ENCODE measurements around the gene DBF4B. TPM values are rescaled to one million over a fixed set of nuclear protein-coding genes. Genes with fewer than 3 reads are reported as not detected.
A peak's percentile ranks its signal among the peaks of the same experiment; 100 is the strongest.

The DBF4B gene
- total RNA-seq, 1 experiment from 2014 or later = 20.5 TPM

DNA sequence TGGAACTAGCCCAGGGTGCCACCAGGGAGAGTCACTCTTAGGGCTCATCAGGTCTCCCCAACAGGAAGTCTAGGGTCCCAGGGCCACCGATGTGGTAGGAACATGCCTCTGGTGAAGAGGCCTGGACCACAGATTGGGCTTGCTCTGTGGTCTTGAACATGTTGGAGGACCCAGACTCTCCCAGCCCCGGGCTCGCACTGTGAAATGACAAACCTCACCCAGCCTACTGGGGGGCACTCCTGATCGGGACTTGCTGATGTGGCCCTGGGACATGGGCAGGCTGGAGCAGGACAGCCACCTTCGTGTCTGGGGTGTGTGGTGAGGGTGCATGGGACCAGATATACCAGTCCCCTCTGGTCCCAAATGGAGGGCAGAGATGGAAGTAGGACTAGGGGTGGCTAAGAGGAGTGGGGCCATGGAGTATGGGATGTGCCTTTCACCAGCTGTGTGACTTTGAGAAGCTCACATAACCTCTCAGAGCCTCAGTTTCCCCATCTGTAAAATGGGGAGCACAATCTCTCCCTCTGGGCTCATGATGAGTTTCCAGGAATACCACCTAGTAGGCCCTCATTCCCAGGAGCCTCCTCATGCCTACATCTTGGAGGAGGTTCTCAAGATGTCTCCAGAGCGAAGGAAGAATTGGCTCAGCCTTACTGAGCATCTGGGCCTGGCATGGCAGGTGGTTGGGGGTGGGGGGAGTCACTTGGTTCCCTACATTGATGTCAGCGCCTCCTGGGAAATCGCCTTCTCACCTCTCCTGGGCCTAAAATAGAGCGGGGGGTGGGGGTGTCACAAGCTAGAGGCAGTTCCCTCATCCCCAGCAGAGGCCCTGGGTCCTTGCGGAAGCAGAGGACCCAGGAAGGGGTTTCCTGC lies 48.8 kb downstream of the DBF4B start:
- no peak overlapping the region for H3K4me3 ChIP-seq (ENCODE audit: low read depth, low read length, poor library complexity, severe bottlenecking)
- CTCF ChIA-PET = no interaction called here
- H3K27ac ChIP-seq (ENCODE audit: low read depth, low read length, poor library complexity, severe bottlenecking) = no peak overlapping the region
- H3K9me3 ChIP-seq (ENCODE audit: low read depth, low read length, poor library complexity, severe bottlenecking) = no peaks in the 10 kb centered on the region
- no peak for DNase-seq (ENCODE audit: low spot score)
- H3K27me3 ChIP-seq (replicated peaks; ENCODE audit: insufficient read depth, low read depth, low read length, poor library complexity) = no peaks in the 10 kb centered on the region
- H3K36me3 ChIP-seq (ENCODE audit: insufficient read depth, low read length, poor library complexity, severe bottlenecking) = no peaks in the 10 kb centered on the region
- POLR2A ChIA-PET (ENCODE audit: low non-redundant PET) = no interaction called here
- intact Hi-C loops (cut with micrococcal nuclease; ENCODE audit: unreplicated experiment) = no loop called here
- no TSS peak for BruUV-seq (replicated peaks)
- H3K4me1 ChIP-seq (ENCODE audit: insufficient read depth, low read length, poor library complexity, severe bottlenecking) = no peaks in the 10 kb centered on the region
- TF ChIP-seq, protein P1, sequence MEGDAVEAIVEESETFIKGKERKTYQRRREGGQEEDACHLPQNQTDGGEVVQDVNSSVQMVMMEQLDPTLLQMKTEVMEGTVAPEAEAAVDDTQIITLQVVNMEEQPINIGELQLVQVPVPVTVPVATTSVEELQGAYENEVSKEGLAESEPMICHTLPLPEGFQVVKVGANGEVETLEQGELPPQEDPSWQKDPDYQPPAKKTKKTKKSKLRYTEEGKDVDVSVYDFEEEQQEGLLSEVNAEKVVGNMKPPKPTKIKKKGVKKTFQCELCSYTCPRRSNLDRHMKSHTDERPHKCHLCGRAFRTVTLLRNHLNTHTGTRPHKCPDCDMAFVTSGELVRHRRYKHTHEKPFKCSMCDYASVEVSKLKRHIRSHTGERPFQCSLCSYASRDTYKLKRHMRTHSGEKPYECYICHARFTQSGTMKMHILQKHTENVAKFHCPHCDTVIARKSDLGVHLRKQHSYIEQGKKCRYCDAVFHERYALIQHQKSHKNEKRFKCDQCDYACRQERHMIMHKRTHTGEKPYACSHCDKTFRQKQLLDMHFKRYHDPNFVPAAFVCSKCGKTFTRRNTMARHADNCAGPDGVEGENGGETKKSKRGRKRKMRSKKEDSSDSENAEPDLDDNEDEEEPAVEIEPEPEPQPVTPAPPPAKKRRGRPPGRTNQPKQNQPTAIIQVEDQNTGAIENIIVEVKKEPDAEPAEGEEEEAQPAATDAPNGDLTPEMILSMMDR (conservative IDR thresholded peaks at IDR 0.05; ENCODE audit: low read depth, low read length) = no peak
- TF ChIP-seq EZH2 (IDR thresholded peaks at IDR 0.05; ENCODE audit: borderline replicate concordance, low read depth, low read length, poor library complexity, severe bottlenecking) = no peak

DNA sequence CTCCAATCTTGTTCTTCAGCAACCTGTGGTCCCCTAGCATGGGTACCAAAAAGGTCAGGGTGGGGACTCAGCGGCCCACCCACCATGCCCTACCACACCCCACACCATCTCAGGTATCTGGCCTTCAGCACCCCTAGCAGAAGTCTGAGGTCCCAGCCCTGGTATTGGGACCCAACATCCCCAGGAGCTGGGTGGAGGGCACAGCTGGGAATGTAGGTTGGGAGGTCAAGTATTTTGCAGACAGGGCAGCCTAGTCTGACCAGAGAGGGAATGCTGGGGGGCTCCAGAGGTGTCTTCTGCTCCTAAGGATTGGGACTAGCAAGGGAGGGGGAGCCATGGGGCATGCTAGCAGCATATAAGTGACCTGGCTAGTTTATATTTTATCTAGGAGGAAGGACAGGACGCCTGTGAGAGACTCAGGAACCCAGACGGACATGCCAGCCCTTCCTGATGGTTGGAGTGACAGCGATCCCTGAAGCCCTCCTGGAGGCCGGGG lies 49.5 kb downstream of the DBF4B start:
- TF ChIP-seq EZH2 (IDR thresholded peaks at IDR 0.05; ENCODE audit: borderline replicate concordance, low read depth, low read length, poor library complexity, severe bottlenecking) = no peak
- TF ChIP-seq, protein P1 (conservative IDR thresholded peaks at IDR 0.05; ENCODE audit: low read depth, low read length) = no peak
- BruUV-seq (replicated peaks) = no TSS peak
- ChIA-PET CTCF (no interaction called here), POLR2A (ENCODE audit: low non-redundant PET) (no interaction called here)
- Histone ChIP-seq H3K27ac (ENCODE audit: low read depth, low read length, poor library complexity, severe bottlenecking) (no peak overlapping the region), H3K4me1 (ENCODE audit: insufficient read depth, low read length, poor library complexity, severe bottlenecking) (no peaks in the 10 kb centered on the region), H3K36me3 (ENCODE audit: insufficient read depth, low read length, poor library complexity, severe bottlenecking) (no peaks in the 10 kb centered on the region), H3K4me3 (ENCODE audit: low read depth, low read length, poor library complexity, severe bottlenecking) (no peak overlapping the region), H3K9me3 (ENCODE audit: low read depth, low read length, poor library complexity, severe bottlenecking) (no peaks in the 10 kb centered on the region), H3K27me3 (replicated peaks; ENCODE audit: insufficient read depth, low read depth, low read length, poor library complexity) (no peaks in the 10 kb centered on the region)
- DNase-seq (ENCODE audit: low spot score) = no peak
- intact Hi-C loops (cut with micrococcal nuclease; ENCODE audit: unreplicated experiment) = no loop called here

DNA sequence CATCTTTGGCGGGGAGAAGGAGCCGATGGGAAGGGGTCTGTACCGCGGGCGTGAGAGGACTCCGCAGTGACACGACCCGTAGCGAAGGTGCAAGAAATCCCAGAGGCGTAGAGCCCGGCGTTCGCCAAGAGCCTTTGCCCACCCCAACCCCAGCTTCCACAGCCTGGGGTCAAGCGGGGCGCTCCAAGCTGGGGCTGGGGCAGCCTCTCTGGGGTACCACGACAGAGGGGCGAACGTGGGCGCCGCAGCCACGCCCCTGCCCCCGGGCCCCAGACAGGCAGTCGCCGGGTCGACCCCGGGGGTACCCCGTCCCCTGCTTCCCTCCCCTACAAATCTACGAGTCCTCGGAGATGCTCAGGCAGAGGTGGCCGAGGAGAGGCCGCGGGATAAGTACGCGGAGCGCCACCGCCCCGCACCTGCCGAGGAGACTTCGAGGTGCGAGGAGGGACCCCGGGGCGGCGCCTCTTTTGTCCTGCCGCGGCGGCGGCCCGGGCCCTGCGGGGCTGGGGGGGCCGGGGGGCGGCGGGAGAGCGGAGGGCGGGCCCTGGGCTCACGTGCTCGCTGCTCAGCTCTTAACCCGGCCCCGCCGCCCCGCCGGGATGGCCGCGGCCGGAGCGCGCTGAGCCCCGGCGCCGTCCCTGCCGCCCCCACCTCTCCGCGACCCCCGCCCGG lies 50.1 kb downstream of the DBF4B start, which contains the start of gene ADAM11:
Gene ADAM11 (plus strand): TSS at position 575 of the 672 bp plus-strand sequence. CDS start 212 bp downstream, outside the sequence.
- CTCF ChIA-PET = no interaction called here
- Histone ChIP-seq H3K36me3 (ENCODE audit: insufficient read depth, low read length, poor library complexity, severe bottlenecking) (no peaks in the 10 kb centered on the region), H3K4me3 (ENCODE audit: low read depth, low read length, poor library complexity, severe bottlenecking) (peak within 1 kb of the TSS; percentile 34), H3K27ac (ENCODE audit: low read depth, low read length, poor library complexity, severe bottlenecking) (no peak within 1 kb of the TSS), H3K27me3 (replicated peaks; ENCODE audit: insufficient read depth, low read depth, low read length, poor library complexity) (no peaks in the 10 kb centered on the region), H3K9me3 (ENCODE audit: low read depth, low read length, poor library complexity, severe bottlenecking) (no peaks in the 10 kb centered on the region), H3K4me1 (ENCODE audit: insufficient read depth, low read length, poor library complexity, severe bottlenecking) (no peaks in the 10 kb centered on the region)
- POLR2A ChIA-PET (ENCODE audit: low non-redundant PET) = no interaction called here
- no peak for DNase-seq (ENCODE audit: low spot score)
- intact Hi-C loops (cut with micrococcal nuclease; ENCODE audit: unreplicated experiment) = no loop called here
- BruUV-seq (replicated peaks) = no TSS peak
- TF ChIP-seq EZH2 (IDR thresholded peaks at IDR 0.05; ENCODE audit: borderline replicate concordance, low read depth, low read length, poor library complexity, severe bottlenecking) = no peak
- TF ChIP-seq, protein P1 (conservative IDR thresholded peaks at IDR 0.05; ENCODE audit: low read depth, low read length) = no peak
